ENCODE results near the gene FADS2. TPM values are rescaled to one million over a fixed set of nuclear protein-coding genes. Genes with fewer than 3 reads are reported as not detected.

The FADS2 gene
- total and polyA plus RNA-seq, 7 experiments from 2014 or later = 0.19 to 192 (median 2.1) TPM

DNA sequence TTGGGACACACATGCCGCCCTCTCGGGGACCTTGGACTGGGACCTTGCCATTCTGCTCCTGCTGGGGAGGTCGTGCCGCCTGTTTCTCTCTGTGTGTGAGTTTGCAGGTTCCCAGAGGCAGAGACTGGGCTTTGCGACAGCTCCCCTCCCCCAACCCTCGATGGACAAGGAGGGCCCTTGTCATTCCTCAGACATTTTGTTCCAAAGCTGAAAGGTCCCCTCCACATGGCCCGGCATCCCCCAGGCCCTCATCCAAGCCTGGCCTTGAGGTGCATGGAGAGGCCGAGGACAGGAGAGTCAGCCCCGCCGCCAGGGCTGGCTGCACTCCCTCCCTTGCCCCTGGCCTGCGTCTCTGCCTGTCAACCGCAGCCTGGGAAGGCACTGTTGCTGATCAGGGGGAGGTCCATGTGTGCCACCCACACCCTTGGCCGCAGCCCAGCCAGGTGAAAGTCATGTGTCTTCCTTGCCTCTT is 25.6 kb downstream of the FADS2 start:
- H3K36me3 Mint-ChIP-seq = peaks cover 0 to 13% (median 0%) of the 10 kb centered on the region in 5 donors
- Histone ChIP-seq H3K4me1 (ENCODE audit: control insufficient read depth in 2 of 2, insufficient read depth in 2 of 2, low read length in 2 of 2) (no peaks in the 10 kb centered on the region), H3K36me3 (ENCODE audit: control insufficient read depth in 2 of 3, insufficient read depth in 3 of 3, low read length in 3 of 3) (no peaks in the 10 kb centered on the region), H3K4me3 (ENCODE audit: low read length) (no peak overlapping the region), H3K27ac (ENCODE audit: low read depth, low read length) (no peak overlapping the region), H3K27me3 (ENCODE audit: control insufficient read depth in 2 of 2, insufficient read depth in 2 of 2, low read length in 2 of 2) (no peaks in the 10 kb centered on the region), H3K9me3 (ENCODE audit: control insufficient read depth in 2 of 3, low read length in 3 of 3) (no peaks in the 10 kb centered on the region)
- no peak for ATAC-seq
- no peak overlapping the region for H3K4me3 Mint-ChIP-seq
- peaks cover 0 to 6% (median 0%) of the 10 kb centered on the region in 7 donors for H3K4me1 Mint-ChIP-seq
- ChIA-PET CTCF (no interaction called here), POLR2A (no interaction called here)
- intact Hi-C loops (cut with micrococcal nuclease) = no loop called here
- no peak overlapping the region for H3K27ac Mint-ChIP-seq
- no peaks in the 10 kb centered on the region for H3K27me3 Mint-ChIP-seq
- no peaks in the 10 kb centered on the region for H3K9me3 Mint-ChIP-seq
- no peak for DNase-seq

DNA sequence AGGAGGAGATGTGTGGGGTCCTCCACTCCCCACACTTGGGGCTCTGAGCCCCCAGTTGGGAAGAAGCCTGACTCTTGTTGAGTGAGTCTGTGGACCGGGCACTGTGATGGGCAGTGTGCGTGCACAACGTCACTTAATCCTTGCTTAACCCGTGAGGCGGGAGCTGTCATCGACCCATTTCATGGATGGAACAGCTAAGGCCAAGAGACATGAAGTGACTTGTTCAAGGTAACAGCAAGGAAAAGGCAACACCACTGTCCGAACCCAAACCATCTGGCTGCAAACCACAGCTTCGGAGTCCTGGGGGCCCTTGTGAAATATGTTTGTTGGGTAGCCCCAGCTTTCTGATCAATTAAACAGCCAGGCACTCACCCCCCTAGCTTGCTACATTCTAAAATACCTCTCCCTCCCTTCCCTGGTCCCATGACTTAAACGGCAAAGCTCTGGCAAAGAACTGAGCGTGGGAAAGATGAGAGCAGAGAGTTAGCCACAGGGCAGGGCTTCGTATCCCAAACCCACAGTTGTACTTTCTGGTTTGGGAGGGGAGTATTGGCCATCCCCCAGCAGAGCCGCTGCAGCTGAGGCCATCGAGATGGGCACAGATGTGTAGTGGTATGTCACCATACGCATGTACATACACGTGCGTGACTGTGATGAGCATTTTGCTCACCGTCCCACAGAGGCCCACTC is 26.3 kb downstream of the FADS2 start:
- Histone ChIP-seq H3K4me3 (ENCODE audit: low read length) (no peak overlapping the region), H3K27ac (ENCODE audit: low read depth, low read length) (no peak overlapping the region), H3K4me1 (ENCODE audit: control insufficient read depth in 2 of 2, insufficient read depth in 2 of 2, low read length in 2 of 2) (no peaks in the 10 kb centered on the region), H3K9me3 (ENCODE audit: control insufficient read depth in 2 of 3, low read length in 3 of 3) (no peaks in the 10 kb centered on the region), H3K27me3 (ENCODE audit: control insufficient read depth in 2 of 2, insufficient read depth in 2 of 2, low read length in 2 of 2) (no peaks in the 10 kb centered on the region), H3K36me3 (ENCODE audit: control insufficient read depth in 2 of 3, insufficient read depth in 3 of 3, low read length in 3 of 3) (no peaks in the 10 kb centered on the region)
- CTCF ChIA-PET = no interaction called here
- DNase-seq = no peak
- no peak for ATAC-seq
- H3K27me3 Mint-ChIP-seq = no peaks in the 10 kb centered on the region
- intact Hi-C loops (cut with micrococcal nuclease) = no loop called here
- H3K4me1 Mint-ChIP-seq = peaks cover 0 to 6% (median 0%) of the 10 kb centered on the region in 7 donors
- no peak overlapping the region for H3K27ac Mint-ChIP-seq
- H3K36me3 Mint-ChIP-seq = peaks cover 0 to 17% (median 0%) of the 10 kb centered on the region in 5 donors
- no peak overlapping the region for H3K4me3 Mint-ChIP-seq
- POLR2A ChIA-PET = no interaction called here
- no peaks in the 10 kb centered on the region for H3K9me3 Mint-ChIP-seq

DNA sequence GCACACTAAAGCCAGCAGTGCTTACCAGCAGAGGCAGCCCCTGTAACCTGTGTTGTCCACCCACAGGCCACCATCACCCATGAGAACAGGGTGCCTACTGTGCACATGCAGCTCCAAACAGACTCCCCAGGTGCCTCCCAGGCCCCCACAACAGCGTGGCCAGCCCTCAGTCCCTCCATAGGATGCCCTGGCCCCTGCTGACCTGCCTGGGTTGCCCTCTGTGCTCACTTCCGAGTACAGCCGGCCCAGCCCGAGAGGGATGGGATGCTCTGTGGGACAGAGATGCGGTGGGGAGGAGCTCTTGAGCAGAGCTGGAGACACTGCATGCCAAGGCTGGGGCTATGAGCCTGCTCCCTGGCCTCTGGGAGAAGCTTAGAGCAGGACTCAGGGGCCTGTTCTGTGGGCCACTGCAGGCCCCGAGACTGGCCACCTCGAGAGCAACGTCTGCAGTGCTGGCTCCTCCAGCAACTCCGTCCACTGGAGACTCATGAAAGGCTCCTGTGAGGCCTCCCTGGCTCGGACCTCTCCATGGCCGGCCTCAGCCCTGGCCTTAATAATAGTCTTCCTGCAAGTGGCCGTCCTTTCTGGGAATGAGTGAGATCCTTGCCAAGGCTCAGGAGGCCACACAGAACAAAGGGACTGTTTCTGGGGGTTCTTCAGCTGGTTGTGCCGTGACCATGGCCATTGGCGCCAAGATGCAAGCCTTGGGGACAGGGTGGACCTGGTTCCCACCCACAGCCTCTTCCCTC is 27.0 kb downstream of the FADS2 start:
- Mint-ChIP-seq H3K27me3 (no peaks in the 10 kb centered on the region), H3K27ac (no peak overlapping the region), H3K9me3 (no peaks in the 10 kb centered on the region), H3K4me3 (no peak overlapping the region), H3K36me3 (peaks cover 0 to 17% (median 0%) of the 10 kb centered on the region in 5 donors), H3K4me1 (peaks cover 0 to 6% (median 0%) of the 10 kb centered on the region in 7 donors)
- Histone ChIP-seq H3K27me3 (ENCODE audit: control insufficient read depth in 2 of 2, insufficient read depth in 2 of 2, low read length in 2 of 2) (no peaks in the 10 kb centered on the region), H3K4me1 (ENCODE audit: control insufficient read depth in 2 of 2, insufficient read depth in 2 of 2, low read length in 2 of 2) (no peaks in the 10 kb centered on the region), H3K4me3 (ENCODE audit: low read length) (no peak overlapping the region), H3K9me3 (ENCODE audit: control insufficient read depth in 2 of 3, low read length in 3 of 3) (no peaks in the 10 kb centered on the region), H3K36me3 (ENCODE audit: control insufficient read depth in 2 of 3, insufficient read depth in 3 of 3, low read length in 3 of 3) (no peaks in the 10 kb centered on the region), H3K27ac (ENCODE audit: low read depth, low read length) (no peak overlapping the region)
- intact Hi-C loops (cut with micrococcal nuclease) = no loop called here
- ChIA-PET CTCF (no interaction called here), POLR2A (no interaction called here)
- ATAC-seq (no peak), DNase-seq (no peak)

DNA sequence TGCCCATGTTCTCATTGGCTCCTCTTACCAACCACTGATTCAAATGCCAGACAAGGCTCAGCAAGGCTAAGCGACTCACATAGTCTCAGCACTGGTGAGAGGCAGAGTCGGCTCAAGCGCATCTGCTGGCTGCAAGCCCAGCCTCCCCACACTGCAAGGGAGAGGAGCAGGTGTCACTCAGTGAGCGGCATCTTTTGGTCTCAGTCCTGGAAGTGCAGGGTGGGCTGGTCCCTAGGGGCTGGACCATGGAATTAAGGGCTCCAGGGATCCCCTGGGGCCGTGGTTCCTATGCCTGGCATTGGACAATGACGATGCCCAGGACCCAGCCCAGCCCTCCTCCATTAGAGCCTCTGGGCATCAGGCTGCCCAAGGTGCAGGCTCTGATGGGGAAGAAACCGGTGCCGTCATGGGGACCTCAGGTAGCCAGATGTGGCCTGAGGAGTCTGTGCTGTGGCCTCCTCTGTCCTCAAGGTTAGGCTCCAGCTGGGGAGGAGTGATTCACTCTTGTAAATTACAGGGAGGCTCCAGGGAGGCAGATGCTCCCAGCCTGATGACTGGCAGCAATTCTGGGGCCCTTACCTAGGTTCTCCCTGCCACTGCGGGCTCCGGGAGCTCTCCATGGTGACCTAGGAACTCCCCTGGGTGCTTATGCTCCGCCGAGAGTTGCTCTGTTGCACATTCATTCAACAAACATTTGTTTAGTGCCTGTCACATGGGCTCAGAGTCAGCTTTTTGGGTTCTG is 28.0 kb downstream of the FADS2 start:
- H3K27me3 ChIP-seq (ENCODE audit: control insufficient read depth in 2 of 2, insufficient read depth in 2 of 2, low read length in 2 of 2) = no peaks in the 10 kb centered on the region
- intact Hi-C loops (cut with micrococcal nuclease) = no loop called here
- H3K4me3 Mint-ChIP-seq = no peak overlapping the region
- DNase-seq (no peak), ATAC-seq (no peak)
- no peaks in the 10 kb centered on the region for H3K9me3 ChIP-seq (ENCODE audit: control insufficient read depth in 2 of 3, low read length in 3 of 3)
- H3K27me3 Mint-ChIP-seq = no peaks in the 10 kb centered on the region
- CTCF ChIA-PET = no interaction called here
- H3K36me3 Mint-ChIP-seq = peaks cover 0 to 20% (median 0%) of the 10 kb centered on the region in 5 donors
- H3K36me3 ChIP-seq (ENCODE audit: control insufficient read depth in 2 of 3, insufficient read depth in 3 of 3, low read length in 3 of 3) = no peaks in the 10 kb centered on the region
- no peaks in the 10 kb centered on the region for H3K4me1 ChIP-seq (ENCODE audit: control insufficient read depth in 2 of 2, insufficient read depth in 2 of 2, low read length in 2 of 2)
- H3K4me1 Mint-ChIP-seq = peaks cover 0 to 6% (median 0%) of the 10 kb centered on the region in 7 donors
- no peak overlapping the region for H3K4me3 ChIP-seq (ENCODE audit: low read length)
- no peak overlapping the region for H3K27ac ChIP-seq (ENCODE audit: low read depth, low read length)
- H3K27ac Mint-ChIP-seq = no peak overlapping the region
- H3K9me3 Mint-ChIP-seq = no peaks in the 10 kb centered on the region
- POLR2A ChIA-PET = no interaction called here

DNA sequence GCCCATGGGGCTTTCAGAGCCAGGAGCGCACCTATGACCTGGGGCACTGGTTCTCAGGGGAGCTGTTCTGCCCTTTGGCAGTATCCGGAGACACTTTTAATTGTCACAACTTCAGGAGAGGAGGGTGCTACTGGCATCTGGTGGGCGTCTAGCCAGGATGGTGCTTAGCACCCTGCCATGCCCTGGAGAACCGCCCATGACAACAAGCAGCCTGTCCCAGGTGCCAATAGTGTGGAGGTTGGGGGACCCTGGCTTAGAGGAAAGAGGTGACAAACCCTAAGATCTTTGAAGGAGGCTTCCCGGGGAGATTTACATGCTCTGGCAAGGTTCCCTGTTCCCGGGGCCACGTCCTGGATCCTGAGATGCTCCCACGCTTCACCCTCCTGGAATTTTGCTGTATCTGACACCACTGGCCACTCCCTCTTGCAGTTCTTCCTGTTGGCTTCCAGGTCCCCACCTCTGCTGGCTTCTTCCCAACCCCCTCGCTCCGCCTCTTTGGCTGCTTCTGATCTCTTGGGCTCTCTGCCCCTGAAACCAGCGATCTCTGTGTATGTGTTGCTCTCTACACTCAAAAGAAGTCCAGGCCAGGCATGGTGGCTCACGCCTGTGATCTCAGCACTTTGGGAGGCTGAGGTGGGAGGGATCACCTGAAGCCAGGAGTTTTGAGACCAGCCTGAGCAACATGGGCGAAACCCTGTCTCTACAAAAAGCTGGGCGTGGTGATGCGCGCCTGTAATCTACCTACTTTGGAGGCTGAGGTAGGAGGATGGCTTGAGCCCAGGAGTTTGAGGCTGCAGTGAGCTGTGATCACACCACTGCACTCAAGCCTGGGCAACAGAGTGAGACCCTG is 32.2 kb downstream of the FADS2 start:
- Histone ChIP-seq H3K4me1 (ENCODE audit: control insufficient read depth in 2 of 2, insufficient read depth in 2 of 2, low read length in 2 of 2) (no peaks in the 10 kb centered on the region), H3K4me3 (ENCODE audit: low read length) (no peak overlapping the region), H3K27me3 (ENCODE audit: control insufficient read depth in 2 of 2, insufficient read depth in 2 of 2, low read length in 2 of 2) (no peaks in the 10 kb centered on the region), H3K27ac (ENCODE audit: low read depth, low read length) (no peak overlapping the region), H3K36me3 (ENCODE audit: control insufficient read depth in 2 of 3, insufficient read depth in 3 of 3, low read length in 3 of 3) (no peaks in the 10 kb centered on the region), H3K9me3 (ENCODE audit: control insufficient read depth in 2 of 3, low read length in 3 of 3) (no peaks in the 10 kb centered on the region)
- ChIA-PET POLR2A (no interaction called here), CTCF (no interaction called here)
- no peaks in the 10 kb centered on the region for H3K4me1 Mint-ChIP-seq
- H3K27me3 Mint-ChIP-seq = no peaks in the 10 kb centered on the region
- no peak overlapping the region for H3K4me3 Mint-ChIP-seq
- ATAC-seq = no peak
- peaks cover 0 to 23% (median 0%) of the 10 kb centered on the region in 5 donors for H3K36me3 Mint-ChIP-seq
- no peak for DNase-seq
- intact Hi-C loops (cut with micrococcal nuclease) = no loop called here
- no peak overlapping the region for H3K27ac Mint-ChIP-seq
- no peaks in the 10 kb centered on the region for H3K9me3 Mint-ChIP-seq

DNA sequence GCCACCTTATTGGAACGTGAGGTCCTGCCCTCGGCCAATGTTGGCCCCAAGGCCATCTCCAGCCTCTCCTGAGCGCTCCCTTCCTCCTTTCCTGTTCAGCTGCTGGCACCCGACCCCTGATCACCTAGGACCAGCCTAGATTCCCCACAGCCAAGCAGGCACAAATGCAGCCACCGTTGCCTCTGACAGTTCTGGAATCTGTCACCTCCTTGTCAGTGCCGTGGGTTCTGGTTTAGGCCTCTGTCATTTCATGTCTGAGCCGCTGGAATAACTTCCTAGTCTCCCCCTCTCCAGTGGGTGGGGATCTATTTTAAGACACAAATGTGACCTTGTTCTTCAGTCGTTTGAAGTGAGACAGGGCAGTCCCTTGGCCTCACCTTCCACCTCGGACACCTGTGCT is 33.5 kb downstream of the FADS2 start:
- Histone ChIP-seq H3K27ac (ENCODE audit: low read depth, low read length) (no peak overlapping the region), H3K4me1 (ENCODE audit: control insufficient read depth in 2 of 2, insufficient read depth in 2 of 2, low read length in 2 of 2) (no peaks in the 10 kb centered on the region), H3K27me3 (ENCODE audit: control insufficient read depth in 2 of 2, insufficient read depth in 2 of 2, low read length in 2 of 2) (no peaks in the 10 kb centered on the region), H3K36me3 (ENCODE audit: control insufficient read depth in 2 of 3, insufficient read depth in 3 of 3, low read length in 3 of 3) (no peaks in the 10 kb centered on the region), H3K9me3 (ENCODE audit: control insufficient read depth in 2 of 3, low read length in 3 of 3) (no peaks in the 10 kb centered on the region), H3K4me3 (ENCODE audit: low read length) (no peak overlapping the region)
- ATAC-seq = no peak
- H3K27me3 Mint-ChIP-seq = no peaks in the 10 kb centered on the region
- DNase-seq = no peak
- H3K4me1 Mint-ChIP-seq = no peaks in the 10 kb centered on the region
- H3K27ac Mint-ChIP-seq = no peak overlapping the region
- peaks cover 0 to 27% (median 0%) of the 10 kb centered on the region in 5 donors for H3K36me3 Mint-ChIP-seq
- ChIA-PET POLR2A (no interaction called here), CTCF (interaction anchor here (0.7 kb wide), 2 partner anchors 37 to 234 kb away, joined by 3 read pairs; no protein-coding TSS in a partner anchor)
- no peak overlapping the region for H3K4me3 Mint-ChIP-seq
- H3K9me3 Mint-ChIP-seq = no peaks in the 10 kb centered on the region
- intact Hi-C loops (cut with micrococcal nuclease) = no loop called here
